Neural progenitor cell (in vitro differentiated cells): ENCODE data around the gene SLC5A11.

Experiments used
- EZH2 ChIP-seq: fragments of 200-600 bp; sonication (generic); IDR thresholded peaks from 2 replicates; pipeline ENCODE4 v1.6.1; 2017; ENCODE audit warnings: antibody characterized with exemption, mild to moderate bottlenecking, moderate library complexity
- EZH2phosphoT487 ChIP-seq: fragments of 200-600 bp; sonication (generic); IDR thresholded peaks from 2 replicates; pipeline ENCODE4 v1.6.1; 2017; ENCODE audit warnings: antibody characterized with exemption
- TF ChIP-seq, protein P1 (sequence below): fragments of 200-600 bp; sonication (generic); IDR thresholded peaks from 2 replicates; pipeline ENCODE4 v1.5.1; 2017; ENCODE audit warnings: antibody characterized with exemption, mild to moderate bottlenecking

- TF ChIP-seq EZH2 (no peak), EZH2phosphoT487 (no peak)
- TF ChIP-seq, protein P1, sequence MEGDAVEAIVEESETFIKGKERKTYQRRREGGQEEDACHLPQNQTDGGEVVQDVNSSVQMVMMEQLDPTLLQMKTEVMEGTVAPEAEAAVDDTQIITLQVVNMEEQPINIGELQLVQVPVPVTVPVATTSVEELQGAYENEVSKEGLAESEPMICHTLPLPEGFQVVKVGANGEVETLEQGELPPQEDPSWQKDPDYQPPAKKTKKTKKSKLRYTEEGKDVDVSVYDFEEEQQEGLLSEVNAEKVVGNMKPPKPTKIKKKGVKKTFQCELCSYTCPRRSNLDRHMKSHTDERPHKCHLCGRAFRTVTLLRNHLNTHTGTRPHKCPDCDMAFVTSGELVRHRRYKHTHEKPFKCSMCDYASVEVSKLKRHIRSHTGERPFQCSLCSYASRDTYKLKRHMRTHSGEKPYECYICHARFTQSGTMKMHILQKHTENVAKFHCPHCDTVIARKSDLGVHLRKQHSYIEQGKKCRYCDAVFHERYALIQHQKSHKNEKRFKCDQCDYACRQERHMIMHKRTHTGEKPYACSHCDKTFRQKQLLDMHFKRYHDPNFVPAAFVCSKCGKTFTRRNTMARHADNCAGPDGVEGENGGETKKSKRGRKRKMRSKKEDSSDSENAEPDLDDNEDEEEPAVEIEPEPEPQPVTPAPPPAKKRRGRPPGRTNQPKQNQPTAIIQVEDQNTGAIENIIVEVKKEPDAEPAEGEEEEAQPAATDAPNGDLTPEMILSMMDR: no peak
Measured at GRCh38 chr16:24825696-24826095, 20.1 kb upstream of the SLC5A11 start.
